GM10266 (cell line): ENCODE results near the gene PIK3CA.

Source experiments
- DNase-seq: peaks from one replicate; pipeline ENCODE4 v3.0.0; 2012; ENCODE audit errors: extremely low spot score
- CTCF ChIP-seq: IDR thresholded peaks from 2 replicates; pipeline ENCODE4 v1.5.1; 2012; ENCODE audit warnings: mild to moderate bottlenecking, low read depth; ENCODE audit not compliant: control insufficient read depth, insufficient read depth; ENCODE audit errors: missing control alignments

Gene PIK3CA

GRCh38 chr3:179281825-179282224 lies 133.7 kb downstream of the PIK3CA start:
- DNase-seq = no peak

GRCh38 chr3:179286331-179286730 lies 138.2 kb downstream of the PIK3CA start:
- no peak for TF ChIP-seq CTCF
- no peak for DNase-seq

More at GRCh38 chr3:179281825-179282224, 133.7 kb downstream of the PIK3CA start:
- TF ChIP-seq CTCF = no peak

- no peak for TF ChIP-seq CTCF
- no peak for DNase-seq
Observed at GRCh38 chr3:179288845-179289244, 140.7 kb downstream of the PIK3CA start.

GRCh38 chr3:179289295-179289694 lies 141.1 kb downstream of the PIK3CA start:
- DNase-seq = no peak
- no peak for TF ChIP-seq CTCF
